Liver (tissue), 9 donors: ENCODE results near the gene ACTL10. TPM values are rescaled to one million over a fixed set of nuclear protein-coding genes. Genes with fewer than 3 reads are reported as not detected.

Source experiments
- DNase-seq: peaks from one replicate; pipeline ENCODE4 v3.0.0-alpha.2; 2017; ENCODE audit warnings: low spot score
- H3K27ac ChIP-seq, 2 donors: one replicate each; pipeline ENCODE4 v1.7.0; 2013; ENCODE audit warnings: inconsistent platforms in 2 of 2, low read length in 2 of 2, control low read depth in 1 of 2, low read depth in 1 of 2, mild to moderate bottlenecking in 1 of 2
- H3K27me3 ChIP-seq, 4 donors: one replicate each; pipeline versions ENCODE4 v1.6.1 to v1.7.0; 2013; ENCODE audit warnings: low read length in 3 of 4, inconsistent platforms in 1 of 4, mild to moderate bottlenecking in 1 of 4, moderate library complexity in 1 of 4; ENCODE audit not compliant: control insufficient read depth in 4 of 4, insufficient read depth in 4 of 4
- H3K36me3 ChIP-seq, 4 donors: one replicate each; pipeline versions ENCODE4 v1.6.1 to v1.7.0; 2013; ENCODE audit warnings: low read length in 3 of 4, mild to moderate bottlenecking in 3 of 4, low read depth in 1 of 4, moderate library complexity in 1 of 4; ENCODE audit not compliant: control insufficient read depth in 4 of 4, insufficient read depth in 3 of 4
- H3K4me1 ChIP-seq, 4 donors: one replicate each; pipeline versions ENCODE4 v1.6.1 to v1.7.0; 2013; ENCODE audit warnings: low read length in 3 of 4, mild to moderate bottlenecking in 3 of 4, moderate library complexity in 1 of 4; ENCODE audit not compliant: control insufficient read depth in 4 of 4, insufficient read depth in 4 of 4
- H3K4me3 ChIP-seq, 3 donors: one replicate each; pipeline versions ENCODE4 v1.6.1 to v1.7.0; 2013; ENCODE audit warnings: low read length in 3 of 3, control low read depth in 1 of 3, low read depth in 1 of 3, mild to moderate bottlenecking in 1 of 3
- H3K9ac ChIP-seq, 2 donors: one replicate each; pipeline ENCODE4 v1.7.0; 2013; ENCODE audit warnings: low read length in 2 of 2, mild to moderate bottlenecking in 2 of 2, moderate library complexity in 2 of 2, control low read depth in 1 of 2, low read depth in 1 of 2
- H3K9me3 ChIP-seq, 4 donors: one replicate each; pipeline versions ENCODE4 v1.6.1 to v1.7.0; 2013; ENCODE audit warnings: low read length in 3 of 4; ENCODE audit not compliant: control insufficient read depth in 4 of 4
- FOXA1 ChIP-seq: IDR thresholded peaks from 2 replicates; pipeline ENCODE4 v1.6.1; 2016; ENCODE audit warnings: antibody characterized with exemption
- FOXA2 ChIP-seq: IDR thresholded peaks from 2 replicates; pipeline ENCODE4 v1.6.1; 2016; ENCODE audit warnings: antibody characterized with exemption
- HNF4A ChIP-seq, 2 donors: conservative IDR thresholded peaks; 2 replicates each; pipeline ENCODE4 v1.6.1; 2016; ENCODE audit warnings: antibody characterized with exemption in 2 of 2, mild to moderate bottlenecking in 2 of 2
- MAX ChIP-seq: IDR thresholded peaks from 2 replicates; pipeline ENCODE4 v1.6.1; 2016; ENCODE audit warnings: antibody characterized with exemption
- REST ChIP-seq: IDR thresholded peaks from 2 replicates; pipeline ENCODE4 v1.6.1; 2016; ENCODE audit warnings: antibody characterized with exemption, mild to moderate bottlenecking
- TAF1 ChIP-seq: conservative IDR thresholded peaks from 2 replicates; pipeline ENCODE4 v1.6.1; 2016; ENCODE audit warnings: antibody characterized with exemption, mild to moderate bottlenecking
- ZBTB33 ChIP-seq: IDR thresholded peaks from 2 replicates; pipeline ENCODE4 v1.6.1; 2016; ENCODE audit warnings: antibody characterized with exemption
- WGBS: extraction: QIAGEN DNeasy Blood & Tissue Kit; methylation state at CpG from one replicate; pipeline ENCODE4 v1.1.7; 2013; 5-methylcytosine and 5-hydroxymethylcytosine counted together
- polyA plus RNA-seq, 2 donors: library from polyadenylated mRNA; stranded (reverse) in 1 of 2; unstranded in 1 of 2; fragments of 200-250 nt in 1 of 2; fragments of >200 nt in 1 of 2; fragmentation: Nextera tagmentation in 1 of 2; extraction: Ambion mirVana in 1 of 2; gene quantifications; one replicate each; pipeline versions ENCODE4 v1.2.1 to v1.2.3, GENCODE V29; 2013 to 2015
- total RNA-seq, 2 donors: library from RNA; depleted of rRNA; stranded (reverse); fragments of >200 nt; gene quantifications; one replicate each; pipeline ENCODE4 v1.2.3, GENCODE V29; 2014
- TF ChIP-seq, protein P1 (sequence below): IDR thresholded peaks from 2 replicates; pipeline ENCODE4 v1.6.1; 2016; ENCODE audit warnings: antibody characterized with exemption
- TF ChIP-seq, protein P2 (sequence below): fragments of 150-350 bp; IDR thresholded peaks from 2 replicates; pipeline ENCODE4 v1.5.1; 2017; ENCODE audit warnings: improper control_type of control experiment, low read depth, low read length; ENCODE audit not compliant: missing input control
- donor health status: healthy.
- donor health status: healthy.
- donor health status: healthy.
- donor health status: healthy.
- donor health status: healthy.

ACTL10 gene
- total and polyA plus RNA-seq, 4 donors: 0.10 to 0.50 (median 0.35) TPM

- Histone ChIP-seq H3K27me3 (no peaks in the 10 kb centered on the region), H3K4me1 (peaks cover 7 to 18% (median 12%) of the 10 kb centered on the region in 4 donors), H3K4me3 (no peak overlapping the region), H3K36me3 (no peaks in the 10 kb centered on the region), H3K9ac (no peak overlapping the region), H3K9me3 (no peaks in the 10 kb centered on the region), H3K27ac (no peak overlapping the region)
- TF ChIP-seq TAF1 (no peak), FOXA1 (no peak), FOXA2 (no peak), MAX (no peak), HNF4A (conservative IDR thresholded peaks at IDR 0.05) (no peak), REST (no peak)
- TF ChIP-seq, protein P1, sequence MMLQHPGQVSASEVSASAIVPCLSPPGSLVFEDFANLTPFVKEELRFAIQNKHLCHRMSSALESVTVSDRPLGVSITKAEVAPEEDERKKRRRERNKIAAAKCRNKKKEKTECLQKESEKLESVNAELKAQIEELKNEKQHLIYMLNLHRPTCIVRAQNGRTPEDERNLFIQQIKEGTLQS: no peak
- 95% methylated on average over 31 of the region's 31 CpGs for WGBS
- DNase-seq: no peak
These were observed 10.2 kb downstream of the ACTL10 start for GRCh38 chr20:33676652-33677645.

- peaks cover 3 to 16% (median 11%) of the 10 kb centered on the region in 4 donors for H3K4me1 ChIP-seq
- H3K4me3 ChIP-seq: no peak overlapping the region
- no peaks in the 10 kb centered on the region for H3K36me3 ChIP-seq
- TF ChIP-seq, protein P1: no peak
- TF ChIP-seq, protein P2, sequence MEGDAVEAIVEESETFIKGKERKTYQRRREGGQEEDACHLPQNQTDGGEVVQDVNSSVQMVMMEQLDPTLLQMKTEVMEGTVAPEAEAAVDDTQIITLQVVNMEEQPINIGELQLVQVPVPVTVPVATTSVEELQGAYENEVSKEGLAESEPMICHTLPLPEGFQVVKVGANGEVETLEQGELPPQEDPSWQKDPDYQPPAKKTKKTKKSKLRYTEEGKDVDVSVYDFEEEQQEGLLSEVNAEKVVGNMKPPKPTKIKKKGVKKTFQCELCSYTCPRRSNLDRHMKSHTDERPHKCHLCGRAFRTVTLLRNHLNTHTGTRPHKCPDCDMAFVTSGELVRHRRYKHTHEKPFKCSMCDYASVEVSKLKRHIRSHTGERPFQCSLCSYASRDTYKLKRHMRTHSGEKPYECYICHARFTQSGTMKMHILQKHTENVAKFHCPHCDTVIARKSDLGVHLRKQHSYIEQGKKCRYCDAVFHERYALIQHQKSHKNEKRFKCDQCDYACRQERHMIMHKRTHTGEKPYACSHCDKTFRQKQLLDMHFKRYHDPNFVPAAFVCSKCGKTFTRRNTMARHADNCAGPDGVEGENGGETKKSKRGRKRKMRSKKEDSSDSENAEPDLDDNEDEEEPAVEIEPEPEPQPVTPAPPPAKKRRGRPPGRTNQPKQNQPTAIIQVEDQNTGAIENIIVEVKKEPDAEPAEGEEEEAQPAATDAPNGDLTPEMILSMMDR: no peak
- TF ChIP-seq HNF4A (conservative IDR thresholded peaks at IDR 0.05) (no peak), FOXA2 (no peak), ZBTB33 (no peak)
- 92% methylated on average over 15 of the region's 15 CpGs for WGBS
- DNase-seq: no peak
- no peak overlapping the region for H3K27ac ChIP-seq
- no peak overlapping the region for H3K9ac ChIP-seq
- H3K9me3 ChIP-seq: no peaks in the 10 kb centered on the region
- H3K27me3 ChIP-seq: no peaks in the 10 kb centered on the region
These were observed 11.4 kb downstream of the ACTL10 start for GRCh38 chr20:33677991-33678702.
